Liver (tissue), 9 donors: Measurements from ENCODE around the gene TIPIN. TPM values are rescaled to one million over a fixed set of nuclear protein-coding genes. Genes with fewer than 3 reads are reported as not detected.

Source experiments
- DNase-seq: peaks from one replicate; pipeline ENCODE4 v3.0.0-alpha.2; 2017; ENCODE audit warnings: low spot score
- H3K27ac ChIP-seq, 2 donors: one replicate each; pipeline ENCODE4 v1.7.0; 2013; ENCODE audit warnings: inconsistent platforms in 2 of 2, low read length in 2 of 2, control low read depth in 1 of 2, low read depth in 1 of 2, mild to moderate bottlenecking in 1 of 2
- H3K27me3 ChIP-seq, 4 donors: one replicate each; pipeline versions ENCODE4 v1.6.1 to v1.7.0; 2013; ENCODE audit warnings: low read length in 3 of 4, inconsistent platforms in 1 of 4, mild to moderate bottlenecking in 1 of 4, moderate library complexity in 1 of 4; ENCODE audit not compliant: control insufficient read depth in 4 of 4, insufficient read depth in 4 of 4
- H3K36me3 ChIP-seq, 4 donors: one replicate each; pipeline versions ENCODE4 v1.6.1 to v1.7.0; 2013; ENCODE audit warnings: low read length in 3 of 4, mild to moderate bottlenecking in 3 of 4, low read depth in 1 of 4, moderate library complexity in 1 of 4; ENCODE audit not compliant: control insufficient read depth in 4 of 4, insufficient read depth in 3 of 4
- H3K4me1 ChIP-seq, 4 donors: one replicate each; pipeline versions ENCODE4 v1.6.1 to v1.7.0; 2013; ENCODE audit warnings: low read length in 3 of 4, mild to moderate bottlenecking in 3 of 4, moderate library complexity in 1 of 4; ENCODE audit not compliant: control insufficient read depth in 4 of 4, insufficient read depth in 4 of 4
- H3K4me3 ChIP-seq, 3 donors: one replicate each; pipeline versions ENCODE4 v1.6.1 to v1.7.0; 2013; ENCODE audit warnings: low read length in 3 of 3, control low read depth in 1 of 3, low read depth in 1 of 3, mild to moderate bottlenecking in 1 of 3
- H3K9ac ChIP-seq, 2 donors: one replicate each; pipeline ENCODE4 v1.7.0; 2013; ENCODE audit warnings: low read length in 2 of 2, mild to moderate bottlenecking in 2 of 2, moderate library complexity in 2 of 2, control low read depth in 1 of 2, low read depth in 1 of 2
- H3K9me3 ChIP-seq, 4 donors: one replicate each; pipeline versions ENCODE4 v1.6.1 to v1.7.0; 2013; ENCODE audit warnings: low read length in 3 of 4; ENCODE audit not compliant: control insufficient read depth in 4 of 4
- EGR1 ChIP-seq, 2 donors: IDR thresholded peaks; 2 replicates each; pipeline ENCODE4 v1.6.1; 2016 to 2018; ENCODE audit warnings: antibody characterized with exemption in 2 of 2, low read depth in 2 of 2
- FOXA1 ChIP-seq: IDR thresholded peaks from 2 replicates; pipeline ENCODE4 v1.6.1; 2016; ENCODE audit warnings: antibody characterized with exemption
- FOXA2 ChIP-seq: IDR thresholded peaks from 2 replicates; pipeline ENCODE4 v1.6.1; 2016; ENCODE audit warnings: antibody characterized with exemption
- GABPA ChIP-seq, 2 donors: IDR thresholded peaks in 1 of 2; conservative IDR thresholded peaks in 1 of 2; 2 replicates each; pipeline ENCODE4 v1.6.1; 2016; ENCODE audit warnings: antibody characterized with exemption in 2 of 2, mild to moderate bottlenecking in 1 of 2, moderate library complexity in 1 of 2
- HNF4G ChIP-seq: IDR thresholded peaks from 2 replicates; pipeline ENCODE4 v1.6.1; 2016; ENCODE audit warnings: antibody characterized with exemption
- RAD21 ChIP-seq, 2 donors: IDR thresholded peaks; 2 replicates each; pipeline ENCODE4 v1.6.1; 2016; ENCODE audit warnings: antibody characterized with exemption in 2 of 2, mild to moderate bottlenecking in 2 of 2
- SP1 ChIP-seq: IDR thresholded peaks from 2 replicates; pipeline ENCODE4 v1.6.1; 2018; ENCODE audit warnings: antibody characterized with exemption, mild to moderate bottlenecking
- TAF1 ChIP-seq: conservative IDR thresholded peaks from 2 replicates; pipeline ENCODE4 v1.6.1; 2016; ENCODE audit warnings: antibody characterized with exemption, mild to moderate bottlenecking
- YY1 ChIP-seq: IDR thresholded peaks from 2 replicates; pipeline ENCODE4 v1.6.1; 2016; ENCODE audit warnings: antibody characterized with exemption, mild to moderate bottlenecking
- WGBS: extraction: QIAGEN DNeasy Blood & Tissue Kit; methylation state at CpG from one replicate; pipeline ENCODE4 v1.1.7; 2013; 5-methylcytosine and 5-hydroxymethylcytosine counted together
- polyA plus RNA-seq, 2 donors: library from polyadenylated mRNA; stranded (reverse) in 1 of 2; unstranded in 1 of 2; fragments of 200-250 nt in 1 of 2; fragments of >200 nt in 1 of 2; fragmentation: Nextera tagmentation in 1 of 2; extraction: Ambion mirVana in 1 of 2; gene quantifications; one replicate each; pipeline versions ENCODE4 v1.2.1 to v1.2.3, GENCODE V29; 2013 to 2015
- total RNA-seq, 2 donors: library from RNA; depleted of rRNA; stranded (reverse); fragments of >200 nt; gene quantifications; one replicate each; pipeline ENCODE4 v1.2.3, GENCODE V29; 2014
- TF ChIP-seq, protein P1 (sequence below): IDR thresholded peaks from 2 replicates; pipeline ENCODE4 v1.6.1; 2016; ENCODE audit warnings: antibody characterized with exemption, mild to moderate bottlenecking
- TF ChIP-seq, protein P2 (sequence below): IDR thresholded peaks from 2 replicates; pipeline ENCODE4 v1.6.1; 2016; ENCODE audit warnings: antibody characterized with exemption
- TF ChIP-seq, protein P3 (sequence below): IDR thresholded peaks from 2 replicates; pipeline ENCODE4 v1.6.1; 2016; ENCODE audit warnings: antibody characterized with exemption
- TF ChIP-seq, protein P4 (sequence below): fragments of 150-350 bp; IDR thresholded peaks from 2 replicates; pipeline ENCODE4 v1.5.1; 2017; ENCODE audit warnings: improper control_type of control experiment, low read depth, low read length; ENCODE audit not compliant: missing input control
- TF ChIP-seq, protein P5 (sequence below): IDR thresholded peaks from 2 replicates; pipeline ENCODE4 v1.6.1; 2016; ENCODE audit warnings: antibody characterized with exemption
- donor health status: healthy.
- donor health status: healthy.
- donor health status: healthy.
- donor health status: healthy.
- donor health status: healthy.

Gene TIPIN
- total and polyA plus RNA-seq, 4 donors: 2.2 to 5.9 (median 2.6) TPM

DNA sequence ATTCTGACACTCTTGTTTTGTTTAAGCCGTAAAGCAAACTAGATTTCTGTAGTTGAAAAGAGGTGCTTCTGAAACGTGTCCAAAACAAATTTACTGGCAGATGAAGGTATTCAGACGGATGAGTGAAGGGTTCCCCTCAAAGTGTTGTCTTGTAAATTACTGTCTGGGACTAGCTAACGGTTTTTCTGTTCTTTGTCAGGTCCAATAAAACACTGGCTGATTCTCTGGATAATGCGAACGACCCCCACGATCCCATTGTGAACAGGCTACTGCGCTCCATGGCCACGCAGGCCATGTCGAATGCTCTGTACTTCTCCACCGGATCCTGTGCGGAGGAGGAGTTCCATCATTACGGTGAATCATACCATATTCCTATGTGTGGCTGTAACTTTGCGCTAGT, 27.7 kb downstream of the TIPIN start:
- Histone ChIP-seq H3K36me3 (peaks cover 12 to 51% (median 29%) of the 10 kb centered on the region in 4 donors), H3K9me3 (no peaks in the 10 kb centered on the region), H3K9ac (no peak overlapping the region), H3K4me3 (no peak overlapping the region), H3K27me3 (no peaks in the 10 kb centered on the region), H3K4me1 (no peaks in the 10 kb centered on the region), H3K27ac (no peak overlapping the region)
- TF ChIP-seq RAD21 (IDR thresholded peaks at IDR 0.05) (no peak), SP1 (no peak), GABPA (IDR thresholded peaks at IDR 0.05 in 1 of 2, conservative IDR thresholded peaks at IDR 0.05 in 1 of 2) (no peak), TAF1 (no peak), YY1 (no peak), FOXA1 (no peak), FOXA2 (no peak)
- TF ChIP-seq, protein P1, sequence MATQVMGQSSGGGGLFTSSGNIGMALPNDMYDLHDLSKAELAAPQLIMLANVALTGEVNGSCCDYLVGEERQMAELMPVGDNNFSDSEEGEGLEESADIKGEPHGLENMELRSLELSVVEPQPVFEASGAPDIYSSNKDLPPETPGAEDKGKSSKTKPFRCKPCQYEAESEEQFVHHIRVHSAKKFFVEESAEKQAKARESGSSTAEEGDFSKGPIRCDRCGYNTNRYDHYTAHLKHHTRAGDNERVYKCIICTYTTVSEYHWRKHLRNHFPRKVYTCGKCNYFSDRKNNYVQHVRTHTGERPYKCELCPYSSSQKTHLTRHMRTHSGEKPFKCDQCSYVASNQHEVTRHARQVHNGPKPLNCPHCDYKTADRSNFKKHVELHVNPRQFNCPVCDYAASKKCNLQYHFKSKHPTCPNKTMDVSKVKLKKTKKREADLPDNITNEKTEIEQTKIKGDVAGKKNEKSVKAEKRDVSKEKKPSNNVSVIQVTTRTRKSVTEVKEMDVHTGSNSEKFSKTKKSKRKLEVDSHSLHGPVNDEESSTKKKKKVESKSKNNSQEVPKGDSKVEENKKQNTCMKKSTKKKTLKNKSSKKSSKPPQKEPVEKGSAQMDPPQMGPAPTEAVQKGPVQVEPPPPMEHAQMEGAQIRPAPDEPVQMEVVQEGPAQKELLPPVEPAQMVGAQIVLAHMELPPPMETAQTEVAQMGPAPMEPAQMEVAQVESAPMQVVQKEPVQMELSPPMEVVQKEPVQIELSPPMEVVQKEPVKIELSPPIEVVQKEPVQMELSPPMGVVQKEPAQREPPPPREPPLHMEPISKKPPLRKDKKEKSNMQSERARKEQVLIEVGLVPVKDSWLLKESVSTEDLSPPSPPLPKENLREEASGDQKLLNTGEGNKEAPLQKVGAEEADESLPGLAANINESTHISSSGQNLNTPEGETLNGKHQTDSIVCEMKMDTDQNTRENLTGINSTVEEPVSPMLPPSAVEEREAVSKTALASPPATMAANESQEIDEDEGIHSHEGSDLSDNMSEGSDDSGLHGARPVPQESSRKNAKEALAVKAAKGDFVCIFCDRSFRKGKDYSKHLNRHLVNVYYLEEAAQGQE: no peak
- TF ChIP-seq, protein P2, sequence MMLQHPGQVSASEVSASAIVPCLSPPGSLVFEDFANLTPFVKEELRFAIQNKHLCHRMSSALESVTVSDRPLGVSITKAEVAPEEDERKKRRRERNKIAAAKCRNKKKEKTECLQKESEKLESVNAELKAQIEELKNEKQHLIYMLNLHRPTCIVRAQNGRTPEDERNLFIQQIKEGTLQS: no peak
- TF ChIP-seq, protein P3, sequence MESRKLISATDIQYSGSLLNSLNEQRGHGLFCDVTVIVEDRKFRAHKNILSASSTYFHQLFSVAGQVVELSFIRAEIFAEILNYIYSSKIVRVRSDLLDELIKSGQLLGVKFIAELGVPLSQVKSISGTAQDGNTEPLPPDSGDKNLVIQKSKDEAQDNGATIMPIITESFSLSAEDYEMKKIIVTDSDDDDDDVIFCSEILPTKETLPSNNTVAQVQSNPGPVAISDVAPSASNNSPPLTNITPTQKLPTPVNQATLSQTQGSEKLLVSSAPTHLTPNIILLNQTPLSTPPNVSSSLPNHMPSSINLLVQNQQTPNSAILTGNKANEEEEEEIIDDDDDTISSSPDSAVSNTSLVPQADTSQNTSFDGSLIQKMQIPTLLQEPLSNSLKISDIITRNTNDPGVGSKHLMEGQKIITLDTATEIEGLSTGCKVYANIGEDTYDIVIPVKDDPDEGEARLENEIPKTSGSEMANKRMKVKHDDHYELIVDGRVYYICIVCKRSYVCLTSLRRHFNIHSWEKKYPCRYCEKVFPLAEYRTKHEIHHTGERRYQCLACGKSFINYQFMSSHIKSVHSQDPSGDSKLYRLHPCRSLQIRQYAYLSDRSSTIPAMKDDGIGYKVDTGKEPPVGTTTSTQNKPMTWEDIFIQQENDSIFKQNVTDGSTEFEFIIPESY: no peak
- TF ChIP-seq, protein P4, sequence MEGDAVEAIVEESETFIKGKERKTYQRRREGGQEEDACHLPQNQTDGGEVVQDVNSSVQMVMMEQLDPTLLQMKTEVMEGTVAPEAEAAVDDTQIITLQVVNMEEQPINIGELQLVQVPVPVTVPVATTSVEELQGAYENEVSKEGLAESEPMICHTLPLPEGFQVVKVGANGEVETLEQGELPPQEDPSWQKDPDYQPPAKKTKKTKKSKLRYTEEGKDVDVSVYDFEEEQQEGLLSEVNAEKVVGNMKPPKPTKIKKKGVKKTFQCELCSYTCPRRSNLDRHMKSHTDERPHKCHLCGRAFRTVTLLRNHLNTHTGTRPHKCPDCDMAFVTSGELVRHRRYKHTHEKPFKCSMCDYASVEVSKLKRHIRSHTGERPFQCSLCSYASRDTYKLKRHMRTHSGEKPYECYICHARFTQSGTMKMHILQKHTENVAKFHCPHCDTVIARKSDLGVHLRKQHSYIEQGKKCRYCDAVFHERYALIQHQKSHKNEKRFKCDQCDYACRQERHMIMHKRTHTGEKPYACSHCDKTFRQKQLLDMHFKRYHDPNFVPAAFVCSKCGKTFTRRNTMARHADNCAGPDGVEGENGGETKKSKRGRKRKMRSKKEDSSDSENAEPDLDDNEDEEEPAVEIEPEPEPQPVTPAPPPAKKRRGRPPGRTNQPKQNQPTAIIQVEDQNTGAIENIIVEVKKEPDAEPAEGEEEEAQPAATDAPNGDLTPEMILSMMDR: no peak
- TF ChIP-seq, protein P5, sequence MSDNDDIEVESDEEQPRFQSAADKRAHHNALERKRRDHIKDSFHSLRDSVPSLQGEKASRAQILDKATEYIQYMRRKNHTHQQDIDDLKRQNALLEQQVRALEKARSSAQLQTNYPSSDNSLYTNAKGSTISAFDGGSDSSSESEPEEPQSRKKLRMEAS: no peak
- no peak for DNase-seq
- 96% methylated on average over 14 of the region's 14 CpGs for WGBS

DNA sequence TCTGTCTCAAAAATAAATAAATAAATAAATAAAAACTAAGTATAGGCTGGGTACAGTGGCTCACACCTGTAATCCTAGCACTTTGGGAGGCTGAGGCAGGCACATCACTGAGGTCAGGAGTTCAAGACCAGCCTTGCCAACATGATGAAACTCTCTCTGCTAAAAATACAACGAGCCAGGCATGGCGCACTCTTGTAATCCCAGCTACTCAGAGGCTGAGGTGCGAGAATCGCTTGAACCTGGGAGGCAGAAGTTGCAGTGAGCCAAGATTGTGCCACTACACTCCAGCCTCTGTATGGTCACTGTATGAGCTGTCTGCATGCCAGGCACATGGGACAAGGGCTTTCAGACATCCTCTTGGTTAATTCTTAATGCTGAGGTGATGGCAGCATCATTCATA, 28.7 kb downstream of the TIPIN start:
- TF ChIP-seq, protein P3: no peak
- no peak for TF ChIP-seq RAD21 (IDR thresholded peaks at IDR 0.05)
- TF ChIP-seq, protein P5: no peak
- TF ChIP-seq, protein P2: no peak
- no peak for TF ChIP-seq HNF4G
- TF ChIP-seq EGR1 (IDR thresholded peaks at IDR 0.05; ENCODE audit: low read depth in 2 of 2): no peak
- no peak for TF ChIP-seq FOXA2
- TF ChIP-seq FOXA1: no peak
- H3K9ac ChIP-seq: no peak overlapping the region
- no peaks in the 10 kb centered on the region for H3K27me3 ChIP-seq
- no peaks in the 10 kb centered on the region for H3K9me3 ChIP-seq
- no peak overlapping the region for H3K4me3 ChIP-seq
- H3K36me3 ChIP-seq: peaks cover 13 to 53% (median 34%) of the 10 kb centered on the region in 4 donors
- DNase-seq: no peak
- H3K4me1 ChIP-seq: no peaks in the 10 kb centered on the region
- H3K27ac ChIP-seq: no peak overlapping the region
- 91% methylated on average over 4 of the region's 4 CpGs for WGBS
